ENCODE measurements around the gene CCDC69. TPM values are rescaled to one million over a fixed set of nuclear protein-coding genes. Genes with fewer than 3 reads are reported as not detected.
A peak's percentile ranks its signal among the peaks of the same experiment; 100 is the strongest.
"Not testable (repeated sequence)": the region's sequence is repeated elsewhere in the genome, so short reads cannot be mapped to it uniquely, and the experiment has no call there.

The CCDC69 gene
- total RNA-seq, 1 donor from 2014 or later, result 0.79 TPM

DNA sequence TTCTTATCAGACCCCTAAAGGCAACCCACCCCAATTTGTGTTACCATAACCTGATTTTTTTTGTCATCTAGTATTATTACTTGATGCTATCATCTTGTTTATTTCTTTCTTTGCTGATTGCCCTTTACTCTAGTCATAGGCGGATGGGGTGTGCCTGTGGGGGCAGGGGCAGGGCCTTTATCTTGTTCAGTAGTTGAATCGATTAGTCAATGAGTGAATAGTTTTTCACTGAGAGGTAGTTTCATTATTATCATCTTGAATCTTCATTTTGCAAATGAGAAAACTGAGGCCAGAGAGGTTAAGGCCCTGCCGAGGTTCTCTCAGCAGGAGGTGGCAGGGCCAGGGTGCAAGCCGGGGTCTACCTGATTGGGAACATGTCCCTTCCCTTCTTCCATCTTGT, 19.7 kb upstream of the CCDC69 start:
- FAIRE-seq (no peak), DNase-seq (ENCODE audit: low read depth) (no peak)
- Histone ChIP-seq H3K27me3 (ENCODE audit: control insufficient read depth, insufficient read depth, low read length) (no peaks in the 10 kb centered on the region), H3K36me3 (ENCODE audit: control insufficient read depth, insufficient read depth, low read length) (no peaks in the 10 kb centered on the region), H3K4me3 (ENCODE audit: low read depth, low read length) (no peak overlapping the region)
- TF ChIP-seq, protein P1, sequence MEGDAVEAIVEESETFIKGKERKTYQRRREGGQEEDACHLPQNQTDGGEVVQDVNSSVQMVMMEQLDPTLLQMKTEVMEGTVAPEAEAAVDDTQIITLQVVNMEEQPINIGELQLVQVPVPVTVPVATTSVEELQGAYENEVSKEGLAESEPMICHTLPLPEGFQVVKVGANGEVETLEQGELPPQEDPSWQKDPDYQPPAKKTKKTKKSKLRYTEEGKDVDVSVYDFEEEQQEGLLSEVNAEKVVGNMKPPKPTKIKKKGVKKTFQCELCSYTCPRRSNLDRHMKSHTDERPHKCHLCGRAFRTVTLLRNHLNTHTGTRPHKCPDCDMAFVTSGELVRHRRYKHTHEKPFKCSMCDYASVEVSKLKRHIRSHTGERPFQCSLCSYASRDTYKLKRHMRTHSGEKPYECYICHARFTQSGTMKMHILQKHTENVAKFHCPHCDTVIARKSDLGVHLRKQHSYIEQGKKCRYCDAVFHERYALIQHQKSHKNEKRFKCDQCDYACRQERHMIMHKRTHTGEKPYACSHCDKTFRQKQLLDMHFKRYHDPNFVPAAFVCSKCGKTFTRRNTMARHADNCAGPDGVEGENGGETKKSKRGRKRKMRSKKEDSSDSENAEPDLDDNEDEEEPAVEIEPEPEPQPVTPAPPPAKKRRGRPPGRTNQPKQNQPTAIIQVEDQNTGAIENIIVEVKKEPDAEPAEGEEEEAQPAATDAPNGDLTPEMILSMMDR (IDR thresholded peaks at IDR 0.05; ENCODE audit: insufficient read depth, low read length, severe bottlenecking), result no peak

DNA sequence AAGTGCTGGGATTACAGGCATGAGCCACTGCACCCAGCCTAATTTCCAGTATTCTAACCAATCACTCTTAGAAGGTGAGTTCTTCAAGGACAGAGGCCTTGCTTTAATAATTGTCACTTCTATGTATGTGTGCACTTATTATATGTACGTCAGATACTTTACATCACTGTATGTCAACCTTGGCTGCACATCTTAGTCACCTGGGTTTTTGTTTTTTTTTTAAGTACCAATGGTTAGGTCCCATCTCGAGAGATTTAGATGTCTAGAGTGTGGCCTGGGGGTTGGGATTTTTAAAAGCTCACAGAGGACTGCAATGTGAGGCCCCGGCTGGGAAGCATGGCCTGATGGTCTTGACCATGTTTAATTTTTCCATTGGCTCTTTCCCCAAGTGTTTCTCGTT, 19.2 kb upstream of the CCDC69 start:
- DNase-seq (ENCODE audit: low read depth) (no peak), FAIRE-seq (no peak)
- no peaks in the 10 kb centered on the region for H3K36me3 ChIP-seq (ENCODE audit: control insufficient read depth, insufficient read depth, low read length)
- TF ChIP-seq, protein P1 (IDR thresholded peaks at IDR 0.05; ENCODE audit: insufficient read depth, low read length, severe bottlenecking), result no peak
- H3K27me3 ChIP-seq (ENCODE audit: control insufficient read depth, insufficient read depth, low read length), result no peaks in the 10 kb centered on the region
- H3K4me3 ChIP-seq (ENCODE audit: low read depth, low read length), result no peak overlapping the region

DNA sequence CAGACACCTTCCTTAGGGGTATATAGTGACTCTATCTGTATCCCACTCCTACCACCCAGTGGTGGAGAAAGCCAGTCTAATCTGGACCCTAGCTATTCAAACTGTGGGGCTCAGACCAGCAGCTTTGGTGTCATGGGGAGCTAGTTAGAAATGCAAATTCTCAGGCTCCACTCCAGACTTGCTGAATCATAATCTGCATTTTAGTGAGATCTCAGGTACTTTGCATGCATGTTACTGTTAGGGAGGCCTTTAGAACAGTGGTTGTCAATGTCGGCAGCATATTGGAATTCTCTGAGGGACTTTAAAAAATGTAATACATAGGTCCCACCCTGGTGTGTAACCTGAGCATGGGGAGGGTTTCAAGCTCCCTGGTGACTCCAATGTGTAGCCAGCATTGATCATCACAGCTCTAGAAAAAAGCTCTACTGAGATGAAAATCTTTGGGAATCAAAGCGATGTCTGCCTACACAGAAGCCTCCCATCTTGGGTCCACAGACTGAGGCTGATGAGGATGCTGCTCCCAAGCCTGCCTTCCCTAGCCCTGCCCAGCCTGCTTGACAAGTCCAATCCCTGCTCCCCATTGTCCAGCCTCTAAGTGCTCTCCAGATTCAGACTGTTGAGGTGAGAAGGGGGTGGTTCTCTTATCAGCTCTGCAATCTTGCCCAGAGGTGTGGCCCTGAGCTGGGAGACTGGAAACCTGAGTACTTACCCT, 17.2 kb upstream of the CCDC69 start:
- H3K27me3 ChIP-seq (ENCODE audit: control insufficient read depth, insufficient read depth, low read length), result no peaks in the 10 kb centered on the region
- H3K36me3 ChIP-seq (ENCODE audit: control insufficient read depth, insufficient read depth, low read length), result no peaks in the 10 kb centered on the region
- FAIRE-seq (no peak), DNase-seq (ENCODE audit: low read depth) (no peak)
- H3K4me3 ChIP-seq (ENCODE audit: low read depth, low read length), result no peak overlapping the region
- TF ChIP-seq, protein P1 (IDR thresholded peaks at IDR 0.05; ENCODE audit: insufficient read depth, low read length, severe bottlenecking), result no peak

DNA sequence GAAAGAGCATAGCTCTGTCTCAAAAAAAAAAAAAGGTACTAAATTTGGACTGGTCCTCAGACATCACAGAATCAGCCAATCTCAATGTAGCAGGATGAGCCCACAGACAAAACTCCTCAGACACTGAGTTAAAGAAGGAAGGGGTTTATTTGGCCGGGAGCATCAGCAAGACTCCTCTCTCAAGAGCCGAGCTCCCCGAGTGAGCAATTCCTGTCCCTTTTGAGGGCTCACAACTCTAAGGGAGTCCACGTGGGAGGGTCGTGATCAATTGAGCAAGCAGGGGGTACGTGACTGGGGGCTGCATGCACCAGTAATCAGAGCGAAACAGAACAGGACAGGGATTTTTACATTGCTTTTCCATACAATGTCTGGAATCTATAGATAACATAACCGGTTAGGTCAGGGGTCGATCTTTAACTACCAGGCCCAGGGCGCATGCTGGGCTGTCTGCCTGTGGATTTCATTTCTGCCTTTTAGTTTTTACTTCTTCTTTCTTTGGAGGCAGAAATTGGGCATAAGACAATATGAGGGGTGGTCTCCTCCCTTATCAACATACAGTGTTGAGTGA, 16.5 kb upstream of the CCDC69 start:
- FAIRE-seq; H3K36me3 ChIP-seq (ENCODE audit: control insufficient read depth, insufficient read depth, low read length); H3K27me3 ChIP-seq (ENCODE audit: control insufficient read depth, insufficient read depth, low read length); H3K4me3 ChIP-seq (ENCODE audit: low read depth, low read length); DNase-seq (ENCODE audit: low read depth): not testable (repeated sequence)

DNA sequence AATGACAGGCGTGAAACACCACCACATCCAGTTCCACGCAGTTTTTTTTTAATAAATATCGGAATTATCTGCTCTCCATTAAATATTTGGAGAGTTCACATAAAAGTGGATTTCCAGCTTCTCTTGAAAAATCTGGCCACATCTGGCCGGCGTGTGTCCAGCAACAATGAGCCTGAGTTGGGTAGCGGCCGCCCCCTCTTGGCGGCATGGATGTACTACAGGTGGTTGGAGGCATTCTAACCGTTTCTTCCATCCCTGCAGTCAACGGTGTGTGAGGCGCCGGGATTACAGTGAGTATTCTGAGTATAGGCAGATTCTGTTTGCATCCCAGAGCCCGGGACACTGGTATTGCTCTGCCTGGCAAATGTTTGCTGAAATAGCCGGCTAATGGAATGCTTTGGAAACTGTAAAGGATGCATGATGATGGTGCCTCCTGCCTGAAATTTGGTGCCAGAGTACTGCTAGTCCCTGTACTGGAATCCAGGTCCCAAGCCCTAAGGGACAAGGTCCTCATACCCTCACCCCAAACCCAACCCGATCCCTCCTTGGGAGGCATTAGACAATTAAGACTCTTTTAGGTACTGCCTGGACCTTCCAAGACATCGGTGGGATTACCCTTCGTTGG, 15.5 kb upstream of the CCDC69 start:
- no peak overlapping the region for H3K4me3 ChIP-seq (ENCODE audit: low read depth, low read length)
- no peak for DNase-seq (ENCODE audit: low read depth)
- FAIRE-seq, result no peak
- H3K36me3 ChIP-seq (ENCODE audit: control insufficient read depth, insufficient read depth, low read length), result no peaks in the 10 kb centered on the region
- TF ChIP-seq, protein P1 (IDR thresholded peaks at IDR 0.05; ENCODE audit: insufficient read depth, low read length, severe bottlenecking), result peak; percentile 85
- no peaks in the 10 kb centered on the region for H3K27me3 ChIP-seq (ENCODE audit: control insufficient read depth, insufficient read depth, low read length)

DNA sequence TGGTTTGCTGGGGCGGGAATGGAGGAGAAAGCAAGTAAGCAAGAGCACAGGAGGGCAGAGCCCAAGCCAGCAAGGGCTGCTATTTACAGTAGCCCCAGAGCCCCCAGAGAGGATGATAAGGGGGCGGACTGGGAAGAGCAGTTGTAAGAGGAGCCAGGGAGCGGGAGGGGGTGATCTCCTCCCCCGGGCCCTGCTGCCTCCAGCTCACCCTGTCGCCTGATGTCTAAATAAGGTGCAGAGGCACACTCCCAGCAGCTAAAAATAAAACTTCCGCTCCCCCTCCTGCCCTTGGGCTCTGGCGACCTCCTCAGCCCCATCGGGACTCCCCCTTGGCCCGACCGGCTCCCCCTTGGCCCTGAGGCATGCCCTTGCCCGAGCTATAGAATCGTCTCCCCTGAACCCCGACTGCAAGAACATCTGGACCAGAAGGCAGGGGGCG, 14.4 kb upstream of the CCDC69 start:
- FAIRE-seq, result no peak

More for the DNA sequence above, 14.4 kb upstream of the CCDC69 start:
- DNase-seq (ENCODE audit: low read depth), result no peak
- TF ChIP-seq, protein P1 (IDR thresholded peaks at IDR 0.05; ENCODE audit: insufficient read depth, low read length, severe bottlenecking), result no peak
- Histone ChIP-seq H3K4me3 (ENCODE audit: low read depth, low read length) (no peak overlapping the region), H3K27me3 (ENCODE audit: control insufficient read depth, insufficient read depth, low read length) (no peaks in the 10 kb centered on the region), H3K36me3 (ENCODE audit: control insufficient read depth, insufficient read depth, low read length) (no peaks in the 10 kb centered on the region)
